Stimulated activated CD8-positive, alpha-beta memory T cell treated with anti-CD3 and anti-CD28 coated beads, Interleukin-7, amount 100 ng/mL, for 48 hours (primary cell): ENCODE results near the gene INSYN1.

Source experiments
- DNase-seq, 2 donors: peaks; one replicate each; pipeline ENCODE4 v3.0.0-alpha.2; 2020; ENCODE audit warnings: low read depth in 1 of 2; ENCODE audit errors: extremely low read depth in 1 of 2

Gene INSYN1

GRCh38 chr15:73777741-73778140, 24.6 kb upstream of the INSYN1 start:
- no peak for DNase-seq

- no peak for DNase-seq
Observed at GRCh38 chr15:73773428-73773827, 20.3 kb upstream of the INSYN1 start.

- DNase-seq, result no peak
Observed at GRCh38 chr15:73771385-73772045, 18.4 kb upstream of the INSYN1 start.

GRCh38 chr15:73770050-73770449, 16.9 kb upstream of the INSYN1 start:
- DNase-seq, result no peak

- DNase-seq, result no peak
Observed at GRCh38 chr15:73767806-73768501, 14.8 kb upstream of the INSYN1 start.

- no peak for DNase-seq
Observed at GRCh38 chr15:73766598-73766997, 13.4 kb upstream of the INSYN1 start.

GRCh38 chr15:73765778-73766177, 12.6 kb upstream of the INSYN1 start:
- DNase-seq, result no peak

GRCh38 chr15:73763931-73764330, 10.8 kb upstream of the INSYN1 start:
- DNase-seq, result no peak

- DNase-seq, result no peak
Observed at GRCh38 chr15:73760330-73761329, 7.5 kb upstream of the INSYN1 start.

- no peak for DNase-seq
Observed at GRCh38 chr15:73758461-73758860, 5.3 kb upstream of the INSYN1 start.

GRCh38 chr15:73757571-73757970, 4.4 kb upstream of the INSYN1 start:
- DNase-seq, result no peak

GRCh38 chr15:73756947-73757513, 3.9 kb upstream of the INSYN1 start:
- no peak for DNase-seq

- no peak for DNase-seq
Observed at GRCh38 chr15:73756390-73756789, 3.2 kb upstream of the INSYN1 start.

- DNase-seq, result no peak
Observed at GRCh38 chr15:73755946-73756345, 2.8 kb upstream of the INSYN1 start.

- no peak for DNase-seq
Observed at GRCh38 chr15:73755481-73755880, 2.3 kb upstream of the INSYN1 start.

- no peak for DNase-seq
Observed at GRCh38 chr15:73754461-73754860, 1.3 kb upstream of the INSYN1 start.

- no peak for DNase-seq
Observed at GRCh38 chr15:73752806-73753193, 351 bp downstream of the INSYN1 start.

- DNase-seq, result no peak
Observed at GRCh38 chr15:73751899-73752805, 999 bp downstream of the INSYN1 start.

GRCh38 chr15:73751511-73751898, 1.6 kb downstream of the INSYN1 start:
- no peak for DNase-seq

- no peak for DNase-seq
Observed at GRCh38 chr15:73750951-73751350, 2.2 kb downstream of the INSYN1 start.
